ENCODE measurements around the gene ZFAND3. TPM values are rescaled to one million over a fixed set of nuclear protein-coding genes. Genes with fewer than 3 reads are reported as not detected.

The ZFAND3 gene
- total RNA-seq, 2 experiments from 2014 or later = 34.4 to 37.0 TPM

- H3K27ac Mint-ChIP-seq = no peak overlapping the region
- intact Hi-C loops (cut with DNase I, micrococcal nuclease) = no loop called here
- H3K36me3 Mint-ChIP-seq (ENCODE audit: low read depth) = peaks cover 37% of the 10 kb centered on the region
- peaks cover 8 to 14% of the 10 kb centered on the region in 2 experiments for H3K9me3 ChIP-seq (ENCODE audit: control insufficient read depth in 1 of 2, insufficient read depth in 1 of 2, low read length in 2 of 2)
- no peak overlapping the region for H3K27ac ChIP-seq (ENCODE audit: low read depth in 1 of 2, low read length in 2 of 2)
- CTCF ChIA-PET = interaction anchor here (1.3 kb wide), 1 partner anchor 8 kb away, joined by 3 read pairs; no protein-coding TSS in a partner anchor
- H3K27me3 Mint-ChIP-seq = no peaks in the 10 kb centered on the region
- H3K27me3 ChIP-seq (ENCODE audit: control insufficient read depth in 1 of 2, insufficient read depth in 2 of 2, low read length in 2 of 2) = no peaks in the 10 kb centered on the region
- H3K4me3 ChIP-seq (ENCODE audit: low read length) = no peak overlapping the region
- DNase-seq (no peak), ATAC-seq (ENCODE audit: poor library complexity) (no peak)
- no peaks in the 10 kb centered on the region for H3K4me1 ChIP-seq (ENCODE audit: insufficient read depth, low read length)
- peaks cover 6% of the 10 kb centered on the region for H3K36me3 ChIP-seq (ENCODE audit: insufficient read depth, low read length)
- H3K9me3 Mint-ChIP-seq = peaks cover 7% of the 10 kb centered on the region
- TF ChIP-seq CTCF (IDR thresholded peaks at IDR 0.05) = no peak
- H3K4me3 Mint-ChIP-seq = no peak overlapping the region
- peaks cover 61% of the 10 kb centered on the region for H3K4me1 Mint-ChIP-seq (ENCODE audit: low read depth)
- POLR2A ChIA-PET = interaction anchor here (0.7 kb wide), 1 partner anchor 67 kb away, joined by 3 read pairs; no protein-coding TSS in a partner anchor
These were observed 75.1 kb downstream of the ZFAND3 start for GRCh38 chr6:37894585-37894984.

- TF ChIP-seq CTCF (IDR thresholded peaks at IDR 0.05) = no peak
- no peak for DNase-seq
- intact Hi-C loops (cut with DNase I, micrococcal nuclease) = no loop called here
- Histone ChIP-seq H3K4me3 (ENCODE audit: low read length) (no peak overlapping the region), H3K27ac (ENCODE audit: low read depth in 1 of 2, low read length in 2 of 2) (no peak overlapping the region), H3K9me3 (ENCODE audit: control insufficient read depth in 1 of 2, insufficient read depth in 1 of 2, low read length in 2 of 2) (peaks cover 8 to 14% of the 10 kb centered on the region in 2 experiments), H3K4me1 (ENCODE audit: insufficient read depth, low read length) (no peaks in the 10 kb centered on the region), H3K27me3 (ENCODE audit: control insufficient read depth in 1 of 2, insufficient read depth in 2 of 2, low read length in 2 of 2) (no peaks in the 10 kb centered on the region), H3K36me3 (ENCODE audit: insufficient read depth, low read length) (peaks cover 6% of the 10 kb centered on the region)
- H3K4me1 Mint-ChIP-seq (ENCODE audit: low read depth) = peaks cover 71% of the 10 kb centered on the region
- ATAC-seq (ENCODE audit: poor library complexity) = no peak
- peaks cover 7% of the 10 kb centered on the region for H3K9me3 Mint-ChIP-seq
- H3K36me3 Mint-ChIP-seq (ENCODE audit: low read depth) = peaks cover 34% of the 10 kb centered on the region
- POLR2A ChIA-PET = interaction anchor here (0.8 kb wide), 1 partner anchor 1026 kb away, joined by 3 read pairs; no protein-coding TSS in a partner anchor
- no peaks in the 10 kb centered on the region for H3K27me3 Mint-ChIP-seq
- CTCF ChIA-PET = no interaction called here
- no peak overlapping the region for H3K4me3 Mint-ChIP-seq
- no peak overlapping the region for H3K27ac Mint-ChIP-seq
These were observed 77.8 kb downstream of the ZFAND3 start for GRCh38 chr6:37897321-37897720.

GRCh38 chr6:37897818-37898515, 78.4 kb downstream of the ZFAND3 start:
- Histone ChIP-seq H3K36me3 (ENCODE audit: insufficient read depth, low read length) (peaks cover 6% of the 10 kb centered on the region), H3K27me3 (ENCODE audit: control insufficient read depth in 1 of 2, insufficient read depth in 2 of 2, low read length in 2 of 2) (no peaks in the 10 kb centered on the region), H3K9me3 (ENCODE audit: control insufficient read depth in 1 of 2, insufficient read depth in 1 of 2, low read length in 2 of 2) (peaks cover 8 to 14% of the 10 kb centered on the region in 2 experiments), H3K27ac (ENCODE audit: low read depth in 1 of 2, low read length in 2 of 2) (no peak overlapping the region), H3K4me1 (ENCODE audit: insufficient read depth, low read length) (no peaks in the 10 kb centered on the region), H3K4me3 (ENCODE audit: low read length) (no peak overlapping the region)
- CTCF ChIA-PET = no interaction called here
- ATAC-seq (ENCODE audit: poor library complexity) = no peak
- peaks cover 7% of the 10 kb centered on the region for H3K9me3 Mint-ChIP-seq
- DNase-seq = no peak
- peaks cover 64% of the 10 kb centered on the region for H3K4me1 Mint-ChIP-seq (ENCODE audit: low read depth)
- H3K36me3 Mint-ChIP-seq (ENCODE audit: low read depth) = peaks cover 28% of the 10 kb centered on the region
- POLR2A ChIA-PET = interaction anchor here (0.8 kb wide), 1 partner anchor 1026 kb away, joined by 3 read pairs; no protein-coding TSS in a partner anchor
- no peak overlapping the region for H3K4me3 Mint-ChIP-seq
- H3K27me3 Mint-ChIP-seq = no peaks in the 10 kb centered on the region
- H3K27ac Mint-ChIP-seq = no peak overlapping the region
- intact Hi-C loops (cut with DNase I, micrococcal nuclease) = no loop called here
- no peak for TF ChIP-seq CTCF (IDR thresholded peaks at IDR 0.05)
